Measurements from ENCODE around the gene FBXW2.

The FBXW2 gene

GRCh38 chr9:120710110-120710981 is 82.9 kb downstream of the FBXW2 start:
- Histone ChIP-seq H3K4me3 (ENCODE audit: low read length) (no peak overlapping the region), H3K9me3 (ENCODE audit: insufficient read depth, low read length) (no peaks in the 10 kb centered on the region), H3K79me2 (ENCODE audit: low read length) (no peaks in the 10 kb centered on the region; the same call in 1 of the 2 replicates), H3K27ac (ENCODE audit: low read length) (no peak overlapping the region), H3K27me3 (ENCODE audit: low read depth, low read length) (no peaks in the 10 kb centered on the region), H3K4me2 (ENCODE audit: low read length) (no peak overlapping the region), H3K4me1 (ENCODE audit: low read length) (peaks cover 14% of the 10 kb centered on the region), H4K20me1 (ENCODE audit: insufficient read depth, low read length) (no peaks in the 10 kb centered on the region), H3K9ac (ENCODE audit: low read length) (no peak overlapping the region), H3K36me3 (replicated peaks; ENCODE audit: low read depth, low read length) (no peaks in the 10 kb centered on the region), H2AFZ (ENCODE audit: low read depth, low read length) (no peak overlapping the region)
- TF ChIP-seq, protein P1, sequence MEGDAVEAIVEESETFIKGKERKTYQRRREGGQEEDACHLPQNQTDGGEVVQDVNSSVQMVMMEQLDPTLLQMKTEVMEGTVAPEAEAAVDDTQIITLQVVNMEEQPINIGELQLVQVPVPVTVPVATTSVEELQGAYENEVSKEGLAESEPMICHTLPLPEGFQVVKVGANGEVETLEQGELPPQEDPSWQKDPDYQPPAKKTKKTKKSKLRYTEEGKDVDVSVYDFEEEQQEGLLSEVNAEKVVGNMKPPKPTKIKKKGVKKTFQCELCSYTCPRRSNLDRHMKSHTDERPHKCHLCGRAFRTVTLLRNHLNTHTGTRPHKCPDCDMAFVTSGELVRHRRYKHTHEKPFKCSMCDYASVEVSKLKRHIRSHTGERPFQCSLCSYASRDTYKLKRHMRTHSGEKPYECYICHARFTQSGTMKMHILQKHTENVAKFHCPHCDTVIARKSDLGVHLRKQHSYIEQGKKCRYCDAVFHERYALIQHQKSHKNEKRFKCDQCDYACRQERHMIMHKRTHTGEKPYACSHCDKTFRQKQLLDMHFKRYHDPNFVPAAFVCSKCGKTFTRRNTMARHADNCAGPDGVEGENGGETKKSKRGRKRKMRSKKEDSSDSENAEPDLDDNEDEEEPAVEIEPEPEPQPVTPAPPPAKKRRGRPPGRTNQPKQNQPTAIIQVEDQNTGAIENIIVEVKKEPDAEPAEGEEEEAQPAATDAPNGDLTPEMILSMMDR (IDR thresholded peaks at IDR 0.05; ENCODE audit: low read depth, low read length): no peak
- no peak for TF ChIP-seq EZH2phosphoT487 (IDR thresholded peaks at IDR 0.05; ENCODE audit: low read depth)

- H3K4me3 ChIP-seq (ENCODE audit: low read length): no peak overlapping the region
Measured at GRCh38 chr9:120708526-120709224, 84.5 kb downstream of the FBXW2 start.

GRCh38 chr9:120707170-120707569 is 86.0 kb downstream of the FBXW2 start:
- no peaks in the 10 kb centered on the region for H4K20me1 ChIP-seq (ENCODE audit: insufficient read depth, low read length)
- H3K36me3 ChIP-seq (replicated peaks; ENCODE audit: low read depth, low read length): no peaks in the 10 kb centered on the region
- H3K27me3 ChIP-seq (ENCODE audit: low read depth, low read length): no peaks in the 10 kb centered on the region
- no peak overlapping the region for H2AFZ ChIP-seq (ENCODE audit: low read depth, low read length)
- TF ChIP-seq, protein P1 (IDR thresholded peaks at IDR 0.05; ENCODE audit: low read depth, low read length): no peak
- no peak for TF ChIP-seq EZH2phosphoT487 (IDR thresholded peaks at IDR 0.05; ENCODE audit: low read depth)
- no peak overlapping the region for H3K9ac ChIP-seq (ENCODE audit: low read length)
- no peak overlapping the region for H3K4me3 ChIP-seq (ENCODE audit: low read length)
- H3K4me1 ChIP-seq (ENCODE audit: low read length): no peaks in the 10 kb centered on the region
- no peak overlapping the region for H3K27ac ChIP-seq (ENCODE audit: low read length)
- no peak overlapping the region for H3K4me2 ChIP-seq (ENCODE audit: low read length)
- no peaks in the 10 kb centered on the region for H3K79me2 ChIP-seq (ENCODE audit: low read length)
- no peaks in the 10 kb centered on the region for H3K9me3 ChIP-seq (ENCODE audit: insufficient read depth, low read length)

More at GRCh38 chr9:120708526-120709224, 84.5 kb downstream of the FBXW2 start:
- Histone ChIP-seq H3K27ac (ENCODE audit: low read length) (no peak overlapping the region), H3K4me1 (ENCODE audit: low read length) (peaks cover 11% of the 10 kb centered on the region), H3K9ac (ENCODE audit: low read length) (no peak overlapping the region), H2AFZ (ENCODE audit: low read depth, low read length) (no peak overlapping the region), H3K9me3 (ENCODE audit: insufficient read depth, low read length) (no peaks in the 10 kb centered on the region), H4K20me1 (ENCODE audit: insufficient read depth, low read length) (no peaks in the 10 kb centered on the region), H3K27me3 (ENCODE audit: low read depth, low read length) (no peaks in the 10 kb centered on the region), H3K4me2 (ENCODE audit: low read length) (no peak overlapping the region), H3K36me3 (replicated peaks; ENCODE audit: low read depth, low read length) (no peaks in the 10 kb centered on the region), H3K79me2 (ENCODE audit: low read length) (no peaks in the 10 kb centered on the region; the same call in 1 of the 2 replicates)
- no peak for TF ChIP-seq EZH2phosphoT487 (IDR thresholded peaks at IDR 0.05; ENCODE audit: low read depth)
- TF ChIP-seq, protein P1 (IDR thresholded peaks at IDR 0.05; ENCODE audit: low read depth, low read length): no peak
